SK-N-SH treated with all-trans-retinoic acid at 6 μM for 48 hours (cell line): Measurements from ENCODE around the gene RPL23.

ENCODE experiments used
- ATAC-seq: fragments of 200-7000 bp; cut with Tn5 transposase; 3 replicates; pipeline ENCODE4 v1.9.1; 2020; ENCODE audit warnings: mild to moderate bottlenecking, moderate library complexity
- ARNTL ChIP-seq: fragments of 450-650 bp; formaldehyde crosslinking; IDR thresholded peaks from 2 replicates; pipeline ENCODE4 v1.5.0; 2020; ENCODE audit warnings: low read depth, mild to moderate bottlenecking, moderate library complexity, borderline replicate concordance
- BACH2 ChIP-seq: fragments of 250-450 bp; sonication (Bioruptor Pico); IDR thresholded peaks from 2 replicates; pipeline ENCODE4 v1.9.0; 2021; ENCODE audit warnings: mild to moderate bottlenecking, borderline replicate concordance
- CSDC2 ChIP-seq: fragments of 250-450 bp; sonication (Bioruptor Pico); IDR thresholded peaks from 2 replicates; pipeline ENCODE4 v1.5.0; 2020; ENCODE audit warnings: mild to moderate bottlenecking, moderate library complexity
- CSRNP3 ChIP-seq: fragments of 250-450 bp; sonication (Bioruptor Pico); IDR thresholded peaks from 2 replicates; pipeline ENCODE4 v1.5.1; 2021; ENCODE audit warnings: mild to moderate bottlenecking, moderate library complexity
- ESRRG ChIP-seq: fragments of 250-450 bp; sonication (Bioruptor Pico); IDR thresholded peaks from 2 replicates; pipeline ENCODE4 v1.6.1; 2021; ENCODE audit warnings: mild to moderate bottlenecking
- GLIS3 ChIP-seq: fragments of 250-450 bp; sonication (Bioruptor Pico); IDR thresholded peaks from 2 replicates; pipeline ENCODE4 v1.5.0; 2020; ENCODE audit warnings: mild to moderate bottlenecking, moderate library complexity
- ISL1 ChIP-seq: fragments of 250-450 bp; sonication (Bioruptor Pico); IDR thresholded peaks from 2 replicates; pipeline ENCODE4 v2.1.2; 2022; ENCODE audit warnings: mild to moderate bottlenecking, moderate library complexity
- OSR1 ChIP-seq: fragments of 250-450 bp; sonication (Bioruptor Pico); IDR thresholded peaks from 2 replicates; pipeline ENCODE4 v1.8.0; 2022; ENCODE audit warnings: moderate library complexity, mild to moderate bottlenecking, inconsistent platforms
- PATZ1 ChIP-seq: fragments of 250-450 bp; sonication (Bioruptor Pico); IDR thresholded peaks from 2 replicates; pipeline ENCODE4 v1.8.0; 2020; ENCODE audit warnings: mild to moderate bottlenecking, moderate library complexity, borderline replicate concordance
- PPARA ChIP-seq: fragments of 250-450 bp; sonication (Bioruptor Pico); IDR thresholded peaks from 2 replicates; pipeline ENCODE4 v1.5.0; 2020; ENCODE audit warnings: mild to moderate bottlenecking, borderline replicate concordance
- RARB ChIP-seq: fragments of 250-450 bp; sonication (Bioruptor Pico); IDR thresholded peaks from 2 replicates; pipeline ENCODE4 v1.8.0; 2021; ENCODE audit warnings: mild to moderate bottlenecking, moderate library complexity
- SNAI2 ChIP-seq: fragments of 250-450 bp; sonication (Bioruptor Pico); IDR thresholded peaks from 2 replicates; pipeline ENCODE4 v1.5.0; 2020; ENCODE audit warnings: mild to moderate bottlenecking, moderate library complexity
- TCF4 ChIP-seq: fragments of 250-450 bp; sonication (Bioruptor Pico); IDR thresholded peaks from 2 replicates; pipeline ENCODE4 v1.8.0; 2021; ENCODE audit warnings: mild to moderate bottlenecking, moderate library complexity, borderline replicate concordance
- TOX ChIP-seq: fragments of 250-450 bp; sonication (Bioruptor Pico); IDR thresholded peaks from 2 replicates; pipeline ENCODE4 v1.8.0; 2021; ENCODE audit warnings: mild to moderate bottlenecking, moderate library complexity, borderline replicate concordance
- ZC3H10 ChIP-seq: fragments of 250-450 bp; sonication (Bioruptor Pico); IDR thresholded peaks from 2 replicates; pipeline ENCODE4 v1.5.1; 2021; ENCODE audit warnings: mild to moderate bottlenecking, moderate library complexity
- ZFP3 ChIP-seq: fragments of 250-450 bp; sonication (Bioruptor Pico); IDR thresholded peaks from 2 replicates; pipeline ENCODE4 v1.5.0; 2020; ENCODE audit warnings: mild to moderate bottlenecking, moderate library complexity
- ZFP30 ChIP-seq: fragments of 450-650 bp; formaldehyde crosslinking; IDR thresholded peaks from 2 replicates; pipeline ENCODE4 v1.5.0; 2022; ENCODE audit warnings: mild to moderate bottlenecking, moderate library complexity
- ZNF565 ChIP-seq: fragments of 450-650 bp; formaldehyde crosslinking; conservative IDR thresholded peaks from 2 replicates; pipeline ENCODE4 v1.5.0; 2020; ENCODE audit warnings: low read depth, mild to moderate bottlenecking, moderate library complexity
- ZNF70 ChIP-seq: fragments of 450-650 bp; formaldehyde crosslinking; IDR thresholded peaks from 2 replicates; pipeline ENCODE4 v1.5.0; 2020; ENCODE audit warnings: mild to moderate bottlenecking, moderate library complexity
- ZNF8 ChIP-seq: fragments of 450-650 bp; formaldehyde crosslinking; IDR thresholded peaks from 2 replicates; pipeline ENCODE4 v1.5.0; 2020; ENCODE audit warnings: mild to moderate bottlenecking, moderate library complexity
- TF ChIP-seq, protein P1 (sequence below): fragments of 250-450 bp; sonication (Bioruptor Pico); IDR thresholded peaks from 2 replicates; pipeline ENCODE4 v1.8.0; 2021; ENCODE audit warnings: low read depth, mild to moderate bottlenecking, moderate library complexity, borderline replicate concordance
- TF ChIP-seq, protein P2 (sequence below): fragments of 250-450 bp; sonication (Bioruptor Pico); IDR thresholded peaks from 2 replicates; pipeline ENCODE4 v1.5.1; 2020; ENCODE audit warnings: low read depth, mild to moderate bottlenecking, moderate library complexity

Gene RPL23

GRCh38 chr17:38889745-38890409 is 36.4 kb upstream of the RPL23 start:
- no peak for TF ChIP-seq ZFP3 (CRISPR knock-in tag)
- no peak for TF ChIP-seq CSDC2 (CRISPR knock-in tag)
- no peak for TF ChIP-seq ISL1 (CRISPR knock-in tag)
- TF ChIP-seq PATZ1 = no peak
- TF ChIP-seq ZNF8 (CRISPR knock-in tag) = no peak
- no peak for TF ChIP-seq ZNF565 (CRISPR knock-in tag)
- TF ChIP-seq CSRNP3 (CRISPR knock-in tag) = no peak
- no peak for TF ChIP-seq ZFP30 (CRISPR knock-in tag)
- no peak for TF ChIP-seq ESRRG (CRISPR knock-in tag)
- no peak for TF ChIP-seq TOX (CRISPR knock-in tag)
- no peak for TF ChIP-seq ZNF70 (CRISPR knock-in tag)
- no peak for TF ChIP-seq OSR1 (CRISPR knock-in tag)
- TF ChIP-seq, protein P1, sequence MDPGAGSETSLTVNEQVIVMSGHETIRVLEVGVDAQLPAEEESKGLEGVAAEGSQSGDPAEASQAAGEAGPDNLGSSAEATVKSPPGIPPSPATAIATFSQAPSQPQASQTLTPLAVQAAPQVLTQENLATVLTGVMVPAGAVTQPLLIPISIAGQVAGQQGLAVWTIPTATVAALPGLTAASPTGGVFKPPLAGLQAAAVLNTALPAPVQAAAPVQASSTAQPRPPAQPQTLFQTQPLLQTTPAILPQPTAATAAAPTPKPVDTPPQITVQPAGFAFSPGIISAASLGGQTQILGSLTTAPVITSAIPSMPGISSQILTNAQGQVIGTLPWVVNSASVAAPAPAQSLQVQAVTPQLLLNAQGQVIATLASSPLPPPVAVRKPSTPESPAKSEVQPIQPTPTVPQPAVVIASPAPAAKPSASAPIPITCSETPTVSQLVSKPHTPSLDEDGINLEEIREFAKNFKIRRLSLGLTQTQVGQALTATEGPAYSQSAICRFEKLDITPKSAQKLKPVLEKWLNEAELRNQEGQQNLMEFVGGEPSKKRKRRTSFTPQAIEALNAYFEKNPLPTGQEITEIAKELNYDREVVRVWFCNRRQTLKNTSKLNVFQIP (CRISPR knock-in tag) = no peak
- TF ChIP-seq ARNTL = no peak
- no peak for TF ChIP-seq GLIS3 (CRISPR knock-in tag)
- TF ChIP-seq SNAI2 = no peak
- TF ChIP-seq BACH2 = no peak
- TF ChIP-seq RARB (CRISPR knock-in tag) = no peak
- TF ChIP-seq TCF4 (CRISPR knock-in tag) = no peak
- ATAC-seq = no peak

DNA sequence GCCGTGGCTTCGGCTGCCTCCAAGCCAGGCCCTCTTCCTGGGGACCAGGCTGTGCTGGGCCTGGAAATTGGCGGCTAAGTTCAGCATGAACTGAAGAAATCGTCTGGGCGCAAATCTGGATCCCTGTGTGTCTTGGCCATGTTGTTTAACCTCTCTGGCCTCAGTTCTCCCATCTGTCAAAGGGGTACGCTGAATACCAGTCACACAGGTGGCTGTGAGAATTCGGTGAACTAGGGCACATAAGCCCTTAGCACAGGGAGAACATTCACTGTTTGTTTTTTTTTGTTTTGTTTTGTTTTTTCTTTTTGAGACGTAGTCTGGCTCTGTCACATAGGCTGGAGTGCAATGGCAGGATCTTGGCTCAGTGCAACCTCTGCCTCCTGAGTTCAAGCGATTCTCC is 35.3 kb upstream of the RPL23 start:
- ATAC-seq = no peak
- TF ChIP-seq PPARA (CRISPR knock-in tag) = no peak
- no peak for TF ChIP-seq ZFP30 (CRISPR knock-in tag)
- TF ChIP-seq TOX (CRISPR knock-in tag) = no peak
- TF ChIP-seq ZNF8 (CRISPR knock-in tag) = no peak
- no peak for TF ChIP-seq ZC3H10
- TF ChIP-seq OSR1 (CRISPR knock-in tag) = no peak
- no peak for TF ChIP-seq TCF4 (CRISPR knock-in tag)
- TF ChIP-seq ARNTL = no peak
- TF ChIP-seq, protein P1 (CRISPR knock-in tag) = no peak
- no peak for TF ChIP-seq GLIS3 (CRISPR knock-in tag)
- no peak for TF ChIP-seq CSRNP3 (CRISPR knock-in tag)
- TF ChIP-seq, protein P2, sequence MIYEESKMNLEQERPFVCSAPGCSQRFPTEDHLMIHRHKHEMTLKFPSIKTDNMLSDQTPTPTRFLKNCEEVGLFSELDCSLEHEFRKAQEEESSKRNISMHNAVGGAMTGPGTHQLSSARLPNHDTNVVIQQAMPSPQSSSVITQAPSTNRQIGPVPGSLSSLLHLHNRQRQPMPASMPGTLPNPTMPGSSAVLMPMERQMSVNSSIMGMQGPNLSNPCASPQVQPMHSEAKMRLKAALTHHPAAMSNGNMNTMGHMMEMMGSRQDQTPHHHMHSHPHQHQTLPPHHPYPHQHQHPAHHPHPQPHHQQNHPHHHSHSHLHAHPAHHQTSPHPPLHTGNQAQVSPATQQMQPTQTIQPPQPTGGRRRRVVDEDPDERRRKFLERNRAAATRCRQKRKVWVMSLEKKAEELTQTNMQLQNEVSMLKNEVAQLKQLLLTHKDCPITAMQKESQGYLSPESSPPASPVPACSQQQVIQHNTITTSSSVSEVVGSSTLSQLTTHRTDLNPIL (CRISPR knock-in tag) = no peak
- no peak for TF ChIP-seq RARB (CRISPR knock-in tag)
- TF ChIP-seq ZFP3 (CRISPR knock-in tag) = no peak
- TF ChIP-seq BACH2 = no peak
- TF ChIP-seq PATZ1 = no peak
- TF ChIP-seq, all 23 proteins: peak for 0
